Calu3 (cell line): ENCODE results near the gene PDLIM1. TPM values are rescaled to one million over a fixed set of nuclear protein-coding genes. Genes with fewer than 3 reads are reported as not detected.

Experiments
- BruUV-seq: library from RNA; stranded (reverse); fragments of 400-500 nt; replicated peaks from 2 replicates; lab custom pipeline; 2021; lab: Mats Ljungman, UMichigan
- CTCF ChIA-PET: fragments of 300-600 bp; sonication (Branson Sonifier 250); formaldehyde crosslinking; loops from one replicate; lab custom pipeline; 2022; ENCODE audit warnings: antibody characterized with exemption; lab: Charles Lee
- DNase-seq: peaks from one replicate; pipeline ENCODE4 v3.0.0; 2022
- H3K27ac Mint-ChIP-seq: one replicate; pipeline ENCODE4 v1.8.0; 2022; ENCODE audit warnings: mixed read lengths; ENCODE audit not compliant: unreplicated experiment
- H3K27me3 Mint-ChIP-seq: one replicate; pipeline ENCODE4 v1.8.0; 2022; ENCODE audit warnings: mixed read lengths; ENCODE audit not compliant: unreplicated experiment
- H3K36me3 Mint-ChIP-seq: one replicate; pipeline ENCODE4 v1.8.0; 2022; ENCODE audit warnings: mild to moderate bottlenecking, moderate library complexity, mixed read lengths; ENCODE audit not compliant: insufficient read depth, unreplicated experiment
- H3K4me1 Mint-ChIP-seq: one replicate; pipeline ENCODE4 v1.8.0; 2022; ENCODE audit warnings: mild to moderate bottlenecking, low read depth, mixed read lengths; ENCODE audit not compliant: unreplicated experiment
- H3K4me3 Mint-ChIP-seq: one replicate; pipeline ENCODE4 v1.8.0; 2022; ENCODE audit warnings: mild to moderate bottlenecking, low read depth, moderate library complexity, mixed read lengths; ENCODE audit not compliant: unreplicated experiment
- H3K9me3 Mint-ChIP-seq: one replicate; pipeline ENCODE4 v1.8.0; 2022; ENCODE audit warnings: low read depth, mixed read lengths; ENCODE audit not compliant: unreplicated experiment
- CTCF ChIP-seq: fragments of 200-600 bp; IDR thresholded peaks from one replicate; pipeline ENCODE4 v1.8.0; 2022; ENCODE audit warnings: antibody characterized with exemption; ENCODE audit not compliant: unreplicated experiment
- intact Hi-C: fragments of 100-400 bp; cut with micrococcal nuclease; formaldehyde crosslinking; loops from one replicate; pipeline ENCODE4 v1.10.0; 2022; ENCODE audit not compliant: unreplicated experiment
- total RNA-seq: library from RNA; stranded (reverse); gene quantifications from 2 replicates; pipeline ENCODE4 v1.2.3, GENCODE V29; 2022

The PDLIM1 gene
- total RNA-seq, 1 experiment from 2014 or later, result 49.7 TPM

GRCh38 chr10:95332666-95333249 lies 42.0 kb upstream of the PDLIM1 start:
- Mint-ChIP-seq H3K36me3 (no peaks in the 10 kb centered on the region), H3K27ac (no peak overlapping the region), H3K27me3 (no peaks in the 10 kb centered on the region), H3K4me3 (no peak overlapping the region), H3K4me1 (peaks cover 17% of the 10 kb centered on the region), H3K9me3 (no peaks in the 10 kb centered on the region)
- TF ChIP-seq CTCF, result no peak
- no peak for DNase-seq
- intact Hi-C loops, result no loop called here
- CTCF ChIA-PET, result no interaction called here
- no TSS peak for BruUV-seq

GRCh38 chr10:95331596-95332130 lies 40.9 kb upstream of the PDLIM1 start:
- no peaks in the 10 kb centered on the region for H3K9me3 Mint-ChIP-seq
- no peak for TF ChIP-seq CTCF
- H3K4me3 Mint-ChIP-seq, result no peak overlapping the region
- CTCF ChIA-PET, result no interaction called here
- intact Hi-C loops, result no loop called here
- no peak overlapping the region for H3K27ac Mint-ChIP-seq
- no peak for DNase-seq
- H3K36me3 Mint-ChIP-seq, result no peaks in the 10 kb centered on the region
- peaks cover 17% of the 10 kb centered on the region for H3K4me1 Mint-ChIP-seq
- H3K27me3 Mint-ChIP-seq, result no peaks in the 10 kb centered on the region
- BruUV-seq, result no TSS peak

GRCh38 chr10:95330966-95331453 lies 40.2 kb upstream of the PDLIM1 start:
- intact Hi-C loops, result no loop called here
- no peaks in the 10 kb centered on the region for H3K36me3 Mint-ChIP-seq
- DNase-seq, result no peak
- H3K9me3 Mint-ChIP-seq, result no peaks in the 10 kb centered on the region
- CTCF ChIA-PET, result no interaction called here
- no peak for TF ChIP-seq CTCF
- no peak overlapping the region for H3K27ac Mint-ChIP-seq
- H3K4me3 Mint-ChIP-seq, result no peak overlapping the region
- H3K27me3 Mint-ChIP-seq, result no peaks in the 10 kb centered on the region
- BruUV-seq, result no TSS peak
- peaks cover 17% of the 10 kb centered on the region for H3K4me1 Mint-ChIP-seq

- H3K4me3 Mint-ChIP-seq, result no peak overlapping the region
- H3K9me3 Mint-ChIP-seq, result no peaks in the 10 kb centered on the region
- H3K36me3 Mint-ChIP-seq, result no peaks in the 10 kb centered on the region
- no peak for DNase-seq
- intact Hi-C loops, result no loop called here
- CTCF ChIA-PET, result no interaction called here
- H3K27me3 Mint-ChIP-seq, result no peaks in the 10 kb centered on the region
- H3K4me1 Mint-ChIP-seq, result peaks cover 9% of the 10 kb centered on the region
- no peak overlapping the region for H3K27ac Mint-ChIP-seq
- no TSS peak for BruUV-seq
- TF ChIP-seq CTCF, result no peak
These were observed 38.5 kb upstream of the PDLIM1 start for GRCh38 chr10:95329296-95329695.
